Measurements from ENCODE around the gene GATA6.
"Not testable (repeated sequence)": the region's sequence is repeated elsewhere in the genome, so short reads cannot be mapped to it uniquely, and the experiment has no call there.

The GATA6 gene

DNA sequence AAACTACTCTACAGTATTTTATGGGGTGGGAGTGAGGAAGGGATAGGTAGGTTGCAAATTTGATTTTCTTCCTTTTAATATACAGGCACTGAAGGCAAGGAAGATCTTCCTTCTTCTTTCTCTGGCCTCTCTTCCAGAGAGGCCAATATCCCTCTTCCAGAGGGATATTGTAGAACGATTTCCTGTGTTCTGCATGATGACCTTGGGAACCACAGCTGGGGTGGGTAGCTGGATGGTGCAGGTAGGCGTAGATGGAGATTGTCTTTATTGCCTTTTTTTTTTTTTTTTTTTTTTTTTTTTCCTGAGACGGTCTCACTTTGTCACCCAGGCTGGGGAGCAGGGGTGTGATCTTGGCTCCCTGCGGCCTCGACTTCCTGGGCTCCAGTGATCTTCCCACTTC lies 49.4 kb downstream of the GATA6 start:
- no peak for DNase-seq
- Histone ChIP-seq H3K27ac (ENCODE audit: insufficient read depth, low read length, poor library complexity, severe bottlenecking) (no peak overlapping the region), H3K9me3 (ENCODE audit: control insufficient read depth, low read length) (no peaks in the 10 kb centered on the region), H3K4me1 (ENCODE audit: control insufficient read depth, insufficient read depth, low read length, poor library complexity, severe bottlenecking) (no peaks in the 10 kb centered on the region), H3K4me3 (ENCODE audit: insufficient read depth, low read depth, low read length, poor library complexity, severe bottlenecking) (no peak overlapping the region), H3K27me3 (replicated peaks; ENCODE audit: control insufficient read depth, insufficient read depth, low read length, poor library complexity, severe bottlenecking) (no peaks in the 10 kb centered on the region), H3K36me3 (ENCODE audit: control insufficient read depth, insufficient read depth, low read length) (no peaks in the 10 kb centered on the region)

- Histone ChIP-seq H3K4me1 (ENCODE audit: control insufficient read depth, insufficient read depth, low read length, poor library complexity, severe bottlenecking) (no peaks in the 10 kb centered on the region), H3K27ac (ENCODE audit: insufficient read depth, low read length, poor library complexity, severe bottlenecking) (no peak overlapping the region), H3K36me3 (ENCODE audit: control insufficient read depth, insufficient read depth, low read length) (no peaks in the 10 kb centered on the region), H3K9me3 (ENCODE audit: control insufficient read depth, low read length) (no peaks in the 10 kb centered on the region), H3K27me3 (replicated peaks; ENCODE audit: control insufficient read depth, insufficient read depth, low read length, poor library complexity, severe bottlenecking) (no peaks in the 10 kb centered on the region), H3K4me3 (ENCODE audit: insufficient read depth, low read depth, low read length, poor library complexity, severe bottlenecking) (no peak overlapping the region)
- no peak for DNase-seq
These were observed 50.4 kb downstream of the GATA6 start for GRCh38 chr18:22219568-22220355.

GRCh38 chr18:22220585-22220984 lies 51.2 kb downstream of the GATA6 start:
- H3K27ac ChIP-seq (ENCODE audit: insufficient read depth, low read length, poor library complexity, severe bottlenecking); H3K9me3 ChIP-seq (ENCODE audit: control insufficient read depth, low read length); DNase-seq; H3K4me1 ChIP-seq (ENCODE audit: control insufficient read depth, insufficient read depth, low read length, poor library complexity, severe bottlenecking); H3K4me3 ChIP-seq (ENCODE audit: insufficient read depth, low read depth, low read length, poor library complexity, severe bottlenecking); H3K36me3 ChIP-seq (ENCODE audit: control insufficient read depth, insufficient read depth, low read length); H3K27me3 ChIP-seq (replicated peaks; ENCODE audit: control insufficient read depth, insufficient read depth, low read length, poor library complexity, severe bottlenecking): not testable (repeated sequence)

GRCh38 chr18:22221350-22221749 lies 52.0 kb downstream of the GATA6 start:
- Histone ChIP-seq H3K4me1 (ENCODE audit: control insufficient read depth, insufficient read depth, low read length, poor library complexity, severe bottlenecking) (no peaks in the 10 kb centered on the region), H3K9me3 (ENCODE audit: control insufficient read depth, low read length) (no peaks in the 10 kb centered on the region), H3K4me3 (ENCODE audit: insufficient read depth, low read depth, low read length, poor library complexity, severe bottlenecking) (no peak overlapping the region), H3K27me3 (replicated peaks; ENCODE audit: control insufficient read depth, insufficient read depth, low read length, poor library complexity, severe bottlenecking) (no peaks in the 10 kb centered on the region), H3K36me3 (ENCODE audit: control insufficient read depth, insufficient read depth, low read length) (no peaks in the 10 kb centered on the region), H3K27ac (ENCODE audit: insufficient read depth, low read length, poor library complexity, severe bottlenecking) (no peak overlapping the region)
- no peak for DNase-seq

DNA sequence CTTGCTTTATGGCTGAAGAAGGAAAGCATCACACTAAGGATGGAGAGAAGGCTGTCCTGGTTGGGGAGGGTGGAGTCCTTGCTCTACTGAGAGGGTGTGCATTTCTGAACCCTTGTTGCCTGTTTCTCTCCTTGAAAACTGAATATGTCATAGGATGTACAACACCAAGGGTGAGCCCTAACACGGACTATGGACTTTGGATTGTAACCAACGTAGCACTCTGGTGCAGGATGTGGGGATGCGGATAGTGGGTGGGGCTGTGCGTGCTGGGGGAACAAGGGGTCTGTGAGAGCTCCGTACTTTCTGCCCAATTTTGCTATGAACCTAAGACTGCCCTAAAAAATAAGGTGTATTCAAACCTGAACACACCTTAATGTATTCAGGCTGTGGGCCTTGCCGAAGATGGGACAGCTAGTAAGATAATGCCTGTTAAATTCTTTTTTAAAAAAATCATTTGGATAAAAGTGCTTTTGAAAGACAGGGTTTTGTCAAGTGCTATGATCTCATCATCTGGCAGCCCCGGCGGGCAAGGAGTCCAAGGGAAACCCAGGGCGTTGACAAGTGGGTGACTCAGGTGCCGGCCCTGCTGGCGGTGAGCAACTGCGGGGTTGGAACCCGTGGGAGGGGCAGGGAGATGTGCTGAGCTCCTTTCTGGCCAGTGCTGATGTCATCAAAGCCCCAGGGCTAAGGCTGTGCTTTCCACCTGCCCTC lies 54.0 kb downstream of the GATA6 start:
- H3K27me3 ChIP-seq (replicated peaks; ENCODE audit: control insufficient read depth, insufficient read depth, low read length, poor library complexity, severe bottlenecking): no peaks in the 10 kb centered on the region
- H3K9me3 ChIP-seq (ENCODE audit: control insufficient read depth, low read length): no peaks in the 10 kb centered on the region
- no peak overlapping the region for H3K27ac ChIP-seq (ENCODE audit: insufficient read depth, low read length, poor library complexity, severe bottlenecking)
- DNase-seq: no peak
- no peak overlapping the region for H3K4me3 ChIP-seq (ENCODE audit: insufficient read depth, low read depth, low read length, poor library complexity, severe bottlenecking)
- H3K4me1 ChIP-seq (ENCODE audit: control insufficient read depth, insufficient read depth, low read length, poor library complexity, severe bottlenecking): no peaks in the 10 kb centered on the region
- no peaks in the 10 kb centered on the region for H3K36me3 ChIP-seq (ENCODE audit: control insufficient read depth, insufficient read depth, low read length)

GRCh38 chr18:22223965-22224322 lies 54.6 kb downstream of the GATA6 start:
- no peak for DNase-seq
- no peaks in the 10 kb centered on the region for H3K36me3 ChIP-seq (ENCODE audit: control insufficient read depth, insufficient read depth, low read length)
- no peaks in the 10 kb centered on the region for H3K27me3 ChIP-seq (replicated peaks; ENCODE audit: control insufficient read depth, insufficient read depth, low read length, poor library complexity, severe bottlenecking)
- H3K9me3 ChIP-seq (ENCODE audit: control insufficient read depth, low read length): no peaks in the 10 kb centered on the region
- H3K27ac ChIP-seq (ENCODE audit: insufficient read depth, low read length, poor library complexity, severe bottlenecking): no peak overlapping the region
- H3K4me1 ChIP-seq (ENCODE audit: control insufficient read depth, insufficient read depth, low read length, poor library complexity, severe bottlenecking): no peaks in the 10 kb centered on the region
- no peak overlapping the region for H3K4me3 ChIP-seq (ENCODE audit: insufficient read depth, low read depth, low read length, poor library complexity, severe bottlenecking)

- Histone ChIP-seq H3K4me3 (ENCODE audit: insufficient read depth, low read depth, low read length, poor library complexity, severe bottlenecking) (no peak overlapping the region), H3K27ac (ENCODE audit: insufficient read depth, low read length, poor library complexity, severe bottlenecking) (no peak overlapping the region), H3K36me3 (ENCODE audit: control insufficient read depth, insufficient read depth, low read length) (no peaks in the 10 kb centered on the region), H3K9me3 (ENCODE audit: control insufficient read depth, low read length) (no peaks in the 10 kb centered on the region), H3K4me1 (ENCODE audit: control insufficient read depth, insufficient read depth, low read length, poor library complexity, severe bottlenecking) (no peaks in the 10 kb centered on the region), H3K27me3 (replicated peaks; ENCODE audit: control insufficient read depth, insufficient read depth, low read length, poor library complexity, severe bottlenecking) (no peaks in the 10 kb centered on the region)
- DNase-seq: no peak
These were observed 55.0 kb downstream of the GATA6 start for GRCh38 chr18:22224339-22224738.

GRCh38 chr18:22226801-22227200 lies 57.4 kb downstream of the GATA6 start:
- no peaks in the 10 kb centered on the region for H3K27me3 ChIP-seq (replicated peaks; ENCODE audit: control insufficient read depth, insufficient read depth, low read length, poor library complexity, severe bottlenecking)
- no peak overlapping the region for H3K27ac ChIP-seq (ENCODE audit: insufficient read depth, low read length, poor library complexity, severe bottlenecking)
- no peaks in the 10 kb centered on the region for H3K36me3 ChIP-seq (ENCODE audit: control insufficient read depth, insufficient read depth, low read length)
- H3K4me3 ChIP-seq (ENCODE audit: insufficient read depth, low read depth, low read length, poor library complexity, severe bottlenecking): no peak overlapping the region
- no peaks in the 10 kb centered on the region for H3K9me3 ChIP-seq (ENCODE audit: control insufficient read depth, low read length)
- H3K4me1 ChIP-seq (ENCODE audit: control insufficient read depth, insufficient read depth, low read length, poor library complexity, severe bottlenecking): no peaks in the 10 kb centered on the region
- no peak for DNase-seq

DNA sequence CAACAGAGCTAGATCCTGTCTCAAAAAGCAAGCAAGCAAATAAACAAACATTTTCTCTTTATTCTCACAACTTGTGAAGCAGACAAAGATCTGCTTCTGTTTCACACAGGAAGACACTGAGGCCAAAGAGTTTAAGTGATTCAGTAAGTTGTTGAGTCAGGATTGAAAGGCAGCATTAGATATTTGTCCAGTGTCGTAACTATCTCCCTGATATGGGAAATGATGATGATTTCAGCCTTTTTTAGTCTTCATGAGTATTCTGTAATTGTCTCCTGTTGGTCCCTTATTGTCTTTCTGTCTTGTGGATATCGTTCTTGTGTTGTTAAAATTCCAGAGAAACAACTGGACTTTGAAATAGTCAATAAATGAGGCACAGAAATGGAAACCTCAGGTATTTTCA lies 59.6 kb downstream of the GATA6 start:
- Histone ChIP-seq H3K27ac (ENCODE audit: insufficient read depth, low read length, poor library complexity, severe bottlenecking) (no peak overlapping the region), H3K4me3 (ENCODE audit: insufficient read depth, low read depth, low read length, poor library complexity, severe bottlenecking) (no peak overlapping the region), H3K4me1 (ENCODE audit: control insufficient read depth, insufficient read depth, low read length, poor library complexity, severe bottlenecking) (no peaks in the 10 kb centered on the region), H3K27me3 (replicated peaks; ENCODE audit: control insufficient read depth, insufficient read depth, low read length, poor library complexity, severe bottlenecking) (no peaks in the 10 kb centered on the region), H3K36me3 (ENCODE audit: control insufficient read depth, insufficient read depth, low read length) (no peaks in the 10 kb centered on the region), H3K9me3 (ENCODE audit: control insufficient read depth, low read length) (no peaks in the 10 kb centered on the region)
- DNase-seq: no peak

DNA sequence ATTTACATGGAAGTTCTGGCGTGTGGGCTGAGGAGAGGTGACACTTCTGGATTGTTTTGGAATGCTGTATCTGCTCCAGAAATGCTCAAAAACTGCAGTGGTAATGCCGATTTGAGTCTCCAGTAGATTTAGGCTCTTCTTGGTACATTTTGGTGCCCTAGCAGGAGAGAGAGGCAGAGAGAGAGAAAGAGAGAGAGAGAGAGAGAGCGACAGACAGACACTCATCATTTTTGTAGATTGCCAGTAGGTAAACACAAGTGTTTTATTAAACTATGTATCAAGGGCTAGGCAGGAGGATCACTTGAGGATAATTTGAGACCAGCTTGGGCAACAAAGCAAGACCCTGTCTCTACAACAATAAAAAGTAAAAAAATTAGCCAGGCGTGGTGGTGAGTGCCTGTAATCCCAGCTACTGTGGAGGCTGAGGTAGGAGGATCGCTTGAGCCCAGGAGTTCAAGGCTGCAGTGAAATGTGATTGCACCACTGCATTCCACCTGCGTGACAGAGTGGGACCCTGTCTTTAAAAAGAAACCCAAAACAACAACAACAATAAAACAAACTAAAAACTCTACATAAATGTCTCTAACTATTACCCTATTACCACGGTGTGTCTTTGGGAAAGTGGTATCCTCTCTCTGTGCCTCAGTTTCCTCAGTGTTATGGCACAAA lies 60.2 kb downstream of the GATA6 start:
- DNase-seq: no peak
- no peaks in the 10 kb centered on the region for H3K4me1 ChIP-seq (ENCODE audit: control insufficient read depth, insufficient read depth, low read length, poor library complexity, severe bottlenecking)
- H3K27ac ChIP-seq (ENCODE audit: insufficient read depth, low read length, poor library complexity, severe bottlenecking): no peak overlapping the region
- H3K27me3 ChIP-seq (replicated peaks; ENCODE audit: control insufficient read depth, insufficient read depth, low read length, poor library complexity, severe bottlenecking): no peaks in the 10 kb centered on the region
- no peaks in the 10 kb centered on the region for H3K9me3 ChIP-seq (ENCODE audit: control insufficient read depth, low read length)
- no peaks in the 10 kb centered on the region for H3K36me3 ChIP-seq (ENCODE audit: control insufficient read depth, insufficient read depth, low read length)
- H3K4me3 ChIP-seq (ENCODE audit: insufficient read depth, low read depth, low read length, poor library complexity, severe bottlenecking): no peak overlapping the region

All from effector memory CD4-positive, alpha-beta T cell (primary cell).